ENCODE results near the gene RUSF1.

RUSF1 gene

GRCh38 chr16:31467151-31467773, 40.9 kb downstream of the RUSF1 start:
- no peak for DNase-seq

- no peak for DNase-seq
Observed at GRCh38 chr16:31466381-31466841, 41.8 kb downstream of the RUSF1 start.

GRCh38 chr16:31465788-31466370, 42.3 kb downstream of the RUSF1 start:
- DNase-seq, result no peak

- DNase-seq, result no peak
Observed at GRCh38 chr16:31464781-31465260, 43.4 kb downstream of the RUSF1 start.

GRCh38 chr16:31464348-31464769, 43.8 kb downstream of the RUSF1 start:
- no peak for DNase-seq

GRCh38 chr16:31461921-31462804, 46.0 kb downstream of the RUSF1 start:
- no peak for DNase-seq

- no peak for DNase-seq
Observed at GRCh38 chr16:31461201-31461920, 46.8 kb downstream of the RUSF1 start.

GRCh38 chr16:31460582-31461002, 47.6 kb downstream of the RUSF1 start:
- no peak for DNase-seq

- peak; percentile 100 for DNase-seq
Observed at GRCh38 chr16:31459687-31460581, 48.3 kb downstream of the RUSF1 start.

GRCh38 chr16:31458844-31459686, 49.1 kb downstream of the RUSF1 start, which contains the start of gene ARMC5:
TSS of gene ARMC5 (plus strand) at chr16:31459501. CDS start at chr16:31459525, 24 bp downstream.
- DNase-seq, result peak; percentile 96 to 97

- peak; percentile 70 to 72 for DNase-seq
Observed at GRCh38 chr16:31458073-31458843, 49.9 kb downstream of the RUSF1 start.

- DNase-seq, result no peak
Observed at GRCh38 chr16:31456988-31457360, 51.2 kb downstream of the RUSF1 start.

- DNase-seq, result peak; percentile 52 to 61
Observed at GRCh38 chr16:31455601-31456314, 52.4 kb downstream of the RUSF1 start.

- no peak for DNase-seq
Observed at GRCh38 chr16:31453255-31454204, 54.7 kb downstream of the RUSF1 start.

GRCh38 chr16:31452631-31453106, 55.5 kb downstream of the RUSF1 start:
- DNase-seq, result no peak

- DNase-seq, result no peak
Observed at GRCh38 chr16:31451681-31452351, 56.4 kb downstream of the RUSF1 start.

- no peak for DNase-seq
Observed at GRCh38 chr16:31451201-31451600, 57.0 kb downstream of the RUSF1 start.

All from activated T-cell treated with anti-CD3 and anti-CD28 coated beads, Interleukin-2, amount 50 U/mL, for 48 hours (primary cell).